ENCODE data around the gene FRRS1L.

Gene FRRS1L

GRCh38 chr9:109166771-109167601 is at the start of gene FRRS1L:
FRRS1L (minus strand) TSS chr9:109167249; CDS start chr9:109167138, 111 bp downstream.
- DNase-seq: no peak

- no peak for DNase-seq
These were observed 47.4 kb upstream of the FRRS1L start for GRCh38 chr9:109214414-109214813.

- no peak for DNase-seq
These were observed 46.5 kb upstream of the FRRS1L start for GRCh38 chr9:109213285-109214121.

GRCh38 chr9:109212768-109213167 is 45.7 kb upstream of the FRRS1L start:
- DNase-seq: no peak

- DNase-seq: no peak
These were observed 39.6 kb upstream of the FRRS1L start for GRCh38 chr9:109206670-109207069.

GRCh38 chr9:109205526-109205925 is 38.5 kb upstream of the FRRS1L start:
- no peak for DNase-seq

- no peak for DNase-seq
These were observed 36.8 kb upstream of the FRRS1L start for GRCh38 chr9:109203761-109204360.

GRCh38 chr9:109199676-109200075 is 32.6 kb upstream of the FRRS1L start:
- DNase-seq: no peak

- DNase-seq: no peak
These were observed 31.8 kb upstream of the FRRS1L start for GRCh38 chr9:109198736-109199382.

- no peak for DNase-seq
These were observed 27.0 kb upstream of the FRRS1L start for GRCh38 chr9:109193974-109194556.

- DNase-seq: no peak
These were observed 25.8 kb upstream of the FRRS1L start for GRCh38 chr9:109192732-109193361.

- no peak for DNase-seq
These were observed 24.7 kb upstream of the FRRS1L start for GRCh38 chr9:109191746-109192145.

- DNase-seq: no peak
These were observed 23.1 kb upstream of the FRRS1L start for GRCh38 chr9:109190151-109190550.

- DNase-seq: no peak
These were observed 19.9 kb upstream of the FRRS1L start for GRCh38 chr9:109186857-109187520.

- no peak for DNase-seq
These were observed 16.1 kb upstream of the FRRS1L start for GRCh38 chr9:109182940-109183798.

GRCh38 chr9:109182550-109182939 is 15.5 kb upstream of the FRRS1L start:
- DNase-seq: no peak

GRCh38 chr9:109181284-109181683 is 14.2 kb upstream of the FRRS1L start:
- no peak for DNase-seq

- no peak for DNase-seq
These were observed 12.9 kb upstream of the FRRS1L start for GRCh38 chr9:109179801-109180523.

- no peak for DNase-seq
These were observed 9.9 kb upstream of the FRRS1L start for GRCh38 chr9:109176963-109177362.

- DNase-seq: no peak
These were observed 9.3 kb upstream of the FRRS1L start for GRCh38 chr9:109176386-109176785.

Measured in activated CD4-positive, CD25-positive, alpha-beta regulatory T cell (primary cell).